Stimulated activated CD8-positive, alpha-beta memory T cell treated with anti-CD3 and anti-CD28 coated beads, Interleukin-4, amount 100 ng/mL, for 24 hours (primary cell): ENCODE measurements around the gene C20orf202.
A peak's percentile ranks its signal among the peaks of the same experiment; 100 is the strongest.

Experiments used
- DNase-seq: peaks from one replicate; pipeline ENCODE4 v3.0.0-alpha.2; 2020; ENCODE audit warnings: low read depth

C20orf202 gene

GRCh38 chr20:1184638-1185315 lies 18.5 kb upstream of the C20orf202 start, which contains the start of gene TMEM74B:
Gene TMEM74B, minus strand, starts transcription at chr20:1184981. Its CDS starts 1,180 bp downstream, at chr20:1183801.
- DNase-seq: no peak

- DNase-seq: no peak
Measured at GRCh38 chr20:1185316-1185741, 17.9 kb upstream of the C20orf202 start.

GRCh38 chr20:1185790-1186334 lies 17.4 kb upstream of the C20orf202 start:
- DNase-seq: peak; percentile 11

GRCh38 chr20:1186367-1186991 lies 16.8 kb upstream of the C20orf202 start:
- no peak for DNase-seq

- DNase-seq: no peak
Measured at GRCh38 chr20:1187605-1188171, 15.6 kb upstream of the C20orf202 start.

GRCh38 chr20:1188347-1188746 lies 14.9 kb upstream of the C20orf202 start:
- no peak for DNase-seq

- no peak for DNase-seq
Measured at GRCh38 chr20:1189827-1190226, 13.4 kb upstream of the C20orf202 start.

- no peak for DNase-seq
Measured at GRCh38 chr20:1190847-1191246, 12.4 kb upstream of the C20orf202 start.

- DNase-seq: no peak
Measured at GRCh38 chr20:1191299-1191698, 12.0 kb upstream of the C20orf202 start.

GRCh38 chr20:1195226-1195625 lies 8.0 kb upstream of the C20orf202 start:
- DNase-seq: no peak

GRCh38 chr20:1196634-1197033 lies 6.6 kb upstream of the C20orf202 start:
- no peak for DNase-seq

GRCh38 chr20:1197801-1198200 lies 5.5 kb upstream of the C20orf202 start:
- DNase-seq: no peak

GRCh38 chr20:1198751-1199150 lies 4.5 kb upstream of the C20orf202 start:
- DNase-seq: no peak

- DNase-seq: no peak
Measured at GRCh38 chr20:1199212-1199873, 3.9 kb upstream of the C20orf202 start.

- no peak for DNase-seq
Measured at GRCh38 chr20:1199964-1200363, 3.3 kb upstream of the C20orf202 start.

GRCh38 chr20:1203630-1204029 lies 376 bp downstream of the C20orf202 start:
- no peak for DNase-seq

GRCh38 chr20:1204113-1204512 lies 859 bp downstream of the C20orf202 start:
- no peak for DNase-seq

- DNase-seq: no peak
Measured at GRCh38 chr20:1204576-1204975, 1.3 kb downstream of the C20orf202 start.

GRCh38 chr20:1205802-1206201 lies 2.5 kb downstream of the C20orf202 start:
- DNase-seq: no peak

GRCh38 chr20:1206366-1207148 lies 3.3 kb downstream of the C20orf202 start:
- no peak for DNase-seq

- DNase-seq: no peak
Measured at GRCh38 chr20:1207293-1207878, 4.1 kb downstream of the C20orf202 start.
